Neural crest cell (in vitro differentiated cells): ENCODE data around the gene FBXO11. TPM values are rescaled to one million over a fixed set of nuclear protein-coding genes. Genes with fewer than 3 reads are reported as not detected.

Source experiments
- DNase-seq: peaks from one replicate; pipeline ENCODE4 v3.0.0; 2021; ENCODE audit warnings: low read depth, mixed read lengths, low spot score
- H3K27ac Mint-ChIP-seq: one replicate; pipeline ENCODE4 v1.8.0; 2021; ENCODE audit warnings: mild to moderate bottlenecking, mixed read lengths; ENCODE audit not compliant: unreplicated experiment
- H3K27me3 Mint-ChIP-seq: 2 replicates; pipeline ENCODE4 v1.8.0; 2021; ENCODE audit warnings: low read depth, mild to moderate bottlenecking, mixed read lengths
- H3K36me3 Mint-ChIP-seq: 2 replicates; pipeline ENCODE4 v1.8.0; 2021; ENCODE audit warnings: low read depth, mild to moderate bottlenecking, mixed read lengths
- H3K4me1 Mint-ChIP-seq: 2 replicates; pipeline ENCODE4 v1.8.0; 2021; ENCODE audit warnings: mixed read lengths
- H3K4me3 Mint-ChIP-seq: one replicate; pipeline ENCODE4 v1.8.0; 2021; ENCODE audit warnings: mild to moderate bottlenecking, mixed read lengths
- H3K9me3 Mint-ChIP-seq: 2 replicates; pipeline ENCODE4 v1.8.0; 2021; ENCODE audit warnings: mixed read lengths
- total RNA-seq: library from RNA; stranded (reverse); gene quantifications from 2 replicates; pipeline ENCODE4 v1.2.1, GENCODE V29; 2021
- TF ChIP-seq, protein P1 (sequence below): fragments of 200-600 bp; sonication (generic); conservative IDR thresholded peaks from 2 replicates; pipeline ENCODE4 v1.5.0; 2021; ENCODE audit warnings: antibody characterized with exemption, mild to moderate bottlenecking

FBXO11 gene
- total RNA-seq, 1 donor from 2014 or later: 86.3 TPM

DNA sequence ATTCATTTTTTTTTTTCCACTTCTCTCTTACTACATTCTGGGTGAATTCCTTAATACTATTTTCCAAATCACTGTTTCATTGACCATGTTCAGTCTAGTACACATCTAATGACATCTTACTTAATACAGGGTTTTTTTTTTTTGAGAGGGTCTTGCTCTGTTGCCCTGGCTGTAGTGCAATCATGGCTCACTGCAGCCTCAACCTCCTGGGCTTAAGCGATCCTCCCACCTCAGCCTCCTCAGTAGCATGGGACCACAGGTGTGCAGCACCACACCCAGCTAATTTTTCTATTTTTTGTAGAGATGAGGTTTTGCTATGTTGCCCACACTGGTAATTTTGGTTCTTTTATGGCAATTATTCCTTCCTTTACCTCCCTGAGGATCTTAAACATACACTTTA lies 29.4 kb downstream of the FBXO11 start:
- no peak overlapping the region for H3K27ac Mint-ChIP-seq
- H3K4me1 Mint-ChIP-seq: peaks cover 8% of the 10 kb centered on the region
- H3K4me3 Mint-ChIP-seq: no peak overlapping the region
- no peaks in the 10 kb centered on the region for H3K27me3 Mint-ChIP-seq
- no peak for DNase-seq
- TF ChIP-seq, protein P1, sequence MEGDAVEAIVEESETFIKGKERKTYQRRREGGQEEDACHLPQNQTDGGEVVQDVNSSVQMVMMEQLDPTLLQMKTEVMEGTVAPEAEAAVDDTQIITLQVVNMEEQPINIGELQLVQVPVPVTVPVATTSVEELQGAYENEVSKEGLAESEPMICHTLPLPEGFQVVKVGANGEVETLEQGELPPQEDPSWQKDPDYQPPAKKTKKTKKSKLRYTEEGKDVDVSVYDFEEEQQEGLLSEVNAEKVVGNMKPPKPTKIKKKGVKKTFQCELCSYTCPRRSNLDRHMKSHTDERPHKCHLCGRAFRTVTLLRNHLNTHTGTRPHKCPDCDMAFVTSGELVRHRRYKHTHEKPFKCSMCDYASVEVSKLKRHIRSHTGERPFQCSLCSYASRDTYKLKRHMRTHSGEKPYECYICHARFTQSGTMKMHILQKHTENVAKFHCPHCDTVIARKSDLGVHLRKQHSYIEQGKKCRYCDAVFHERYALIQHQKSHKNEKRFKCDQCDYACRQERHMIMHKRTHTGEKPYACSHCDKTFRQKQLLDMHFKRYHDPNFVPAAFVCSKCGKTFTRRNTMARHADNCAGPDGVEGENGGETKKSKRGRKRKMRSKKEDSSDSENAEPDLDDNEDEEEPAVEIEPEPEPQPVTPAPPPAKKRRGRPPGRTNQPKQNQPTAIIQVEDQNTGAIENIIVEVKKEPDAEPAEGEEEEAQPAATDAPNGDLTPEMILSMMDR: no peak
- peaks cover 4% of the 10 kb centered on the region for H3K36me3 Mint-ChIP-seq
- H3K9me3 Mint-ChIP-seq: peaks cover under 1% of the 10 kb centered on the region

GRCh38 chr2:47872941-47873340 lies 33.4 kb downstream of the FBXO11 start:
- no peak for DNase-seq
- H3K4me3 Mint-ChIP-seq: no peak overlapping the region
- H3K27ac Mint-ChIP-seq: no peak overlapping the region
- H3K36me3 Mint-ChIP-seq: peaks cover 1% of the 10 kb centered on the region
- no peaks in the 10 kb centered on the region for H3K9me3 Mint-ChIP-seq
- TF ChIP-seq, protein P1: no peak
- H3K4me1 Mint-ChIP-seq: peaks cover 36% of the 10 kb centered on the region
- no peaks in the 10 kb centered on the region for H3K27me3 Mint-ChIP-seq

- no peak for DNase-seq
- no peak overlapping the region for H3K4me3 Mint-ChIP-seq
- peaks cover 51% of the 10 kb centered on the region for H3K4me1 Mint-ChIP-seq
- TF ChIP-seq, protein P1: no peak
- peak overlapping the region; percentile 78 for H3K27ac Mint-ChIP-seq
- H3K9me3 Mint-ChIP-seq: no peaks in the 10 kb centered on the region
- no peaks in the 10 kb centered on the region for H3K36me3 Mint-ChIP-seq
- H3K27me3 Mint-ChIP-seq: no peaks in the 10 kb centered on the region
These were observed 35.4 kb downstream of the FBXO11 start for GRCh38 chr2:47870641-47871540.

DNA sequence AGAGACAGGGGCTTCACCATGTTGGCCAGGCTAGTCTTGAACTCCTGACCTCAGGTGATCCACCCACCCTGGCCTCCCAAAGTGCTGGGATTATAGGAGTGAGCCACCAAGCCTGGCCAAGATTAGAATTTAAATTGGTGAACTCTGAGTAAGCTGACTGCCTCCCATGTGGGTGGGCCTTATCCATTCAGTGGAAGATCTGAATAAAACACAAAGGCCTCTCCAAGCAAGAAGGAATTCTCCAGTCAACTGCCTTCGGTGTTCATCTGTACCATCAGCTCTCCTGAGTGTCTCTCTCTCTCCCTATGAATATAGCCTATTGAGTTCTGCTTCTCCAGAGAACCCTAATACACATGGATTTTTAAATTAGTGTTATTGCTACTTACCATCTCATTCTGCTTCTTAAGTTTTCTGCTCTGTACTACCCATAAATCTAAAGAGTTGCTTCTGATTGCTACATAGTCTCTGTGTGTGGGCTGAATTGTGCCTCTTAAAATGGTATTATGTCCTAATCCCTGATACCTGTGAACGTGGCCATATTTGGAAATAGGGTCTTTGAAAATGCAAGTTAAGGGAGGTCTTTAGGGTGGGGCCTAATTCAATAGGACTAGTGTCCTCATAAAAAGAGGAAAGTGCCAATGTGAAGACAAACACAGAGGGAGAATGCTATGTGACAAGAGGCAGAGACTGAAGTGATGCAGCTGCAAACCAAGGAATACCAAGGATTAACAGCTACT lies 36.3 kb downstream of the FBXO11 start:
- TF ChIP-seq, protein P1: no peak
- Mint-ChIP-seq H3K4me1 (peaks cover 54% of the 10 kb centered on the region), H3K9me3 (no peaks in the 10 kb centered on the region), H3K4me3 (no peak overlapping the region), H3K27me3 (no peaks in the 10 kb centered on the region), H3K27ac (no peak overlapping the region), H3K36me3 (no peaks in the 10 kb centered on the region)
- no peak for DNase-seq

GRCh38 chr2:47868611-47869352 lies 37.5 kb downstream of the FBXO11 start:
- TF ChIP-seq, protein P1: no peak
- Mint-ChIP-seq H3K9me3 (no peaks in the 10 kb centered on the region), H3K27ac (no peak overlapping the region), H3K36me3 (no peaks in the 10 kb centered on the region), H3K4me1 (peaks cover 54% of the 10 kb centered on the region), H3K4me3 (no peak overlapping the region), H3K27me3 (no peaks in the 10 kb centered on the region)
- no peak for DNase-seq
